Neutrophil (primary cell): Measurements from ENCODE around the gene RPS24.

Experiments
- H3K27ac ChIP-seq: fragments of 200-600 bp; sonication (generic); 2 replicates; pipeline ENCODE4 v1.5.1; 2016; ENCODE audit warnings: mild to moderate bottlenecking, moderate library complexity
- H3K27me3 ChIP-seq: fragments of 200-600 bp; sonication (generic); 2 replicates; pipeline ENCODE4 v1.6.0; 2016; ENCODE audit warnings: mild to moderate bottlenecking
- H3K36me3 ChIP-seq: fragments of 200-600 bp; sonication (generic); 2 replicates; pipeline ENCODE4 v1.5.1; 2017
- H3K4me1 ChIP-seq, 2 experiments: fragments of 200-600 bp in 1 of 2; sonication (generic) in 1 of 2; 1 replicate in 1 of 2; 2 replicates in 1 of 2; pipeline versions ENCODE4 v1.5.1 to v1.6.1; 2013 to 2016; ENCODE audit warnings: low read depth in 1 of 2, low read length in 1 of 2, mild to moderate bottlenecking in 1 of 2, moderate library complexity in 1 of 2; ENCODE audit not compliant: control insufficient read depth in 1 of 2, insufficient read depth in 1 of 2
- H3K4me3 ChIP-seq, 2 experiments: fragments of 200-600 bp in 1 of 2; sonication (generic) in 1 of 2; 1 replicate in 1 of 2; 2 replicates in 1 of 2; pipeline ENCODE4 v1.5.1; 2013 to 2016; ENCODE audit warnings: low read depth in 1 of 2, low read length in 1 of 2, mild to moderate bottlenecking in 1 of 2, moderate library complexity in 1 of 2
- H3K9me3 ChIP-seq: fragments of 200-600 bp; sonication (generic); 2 replicates; pipeline ENCODE4 v1.5.1; 2016
- CTCF ChIP-seq: fragments of 200-600 bp; sonication (generic); IDR thresholded peaks from 2 replicates; pipeline ENCODE4 v1.5.1; 2016; ENCODE audit warnings: antibody characterized with exemption

RPS24 gene

GRCh38 chr10:78082636-78083035 is 49.0 kb downstream of the RPS24 start:
- Histone ChIP-seq H3K4me1 (no peaks in the 10 kb centered on the region), H3K36me3 (no peaks in the 10 kb centered on the region), H3K4me3 (no peak overlapping the region), H3K27me3 (no peaks in the 10 kb centered on the region), H3K9me3 (no peaks in the 10 kb centered on the region), H3K27ac (no peak overlapping the region)
- TF ChIP-seq CTCF, result no peak
